GM12878 (cell line): ENCODE measurements around the gene NDE1. TPM values are rescaled to one million over a fixed set of nuclear protein-coding genes. Genes with fewer than 3 reads are reported as not detected.

Source experiments
- ATF2 ChIP-seq: IDR thresholded peaks from 2 replicates; pipeline ENCODE4 v1.6.1; 2012; ENCODE audit warnings: low read length, inconsistent platforms
- BCLAF1 ChIP-seq: fragments of 450-650 bp; IDR thresholded peaks from 2 replicates; pipeline ENCODE4 v1.6.1; 2017; ENCODE audit warnings: antibody characterized with exemption, mild to moderate bottlenecking, moderate library complexity
- BRCA1 ChIP-seq: IDR thresholded peaks from 2 replicates; pipeline ENCODE4 v1.6.1; 2011; ENCODE audit warnings: low read depth, low read length, improper control_type of control experiment
- CBFB ChIP-seq: IDR thresholded peaks from 2 replicates; pipeline ENCODE4 v1.6.1; 2016; ENCODE audit warnings: antibody characterized with exemption, low read depth
- CEBPZ ChIP-seq: fragments of 150-350 bp; IDR thresholded peaks from 2 replicates; pipeline ENCODE4 v1.6.1; 2016; ENCODE audit warnings: low read depth, low read length
- CREM ChIP-seq: IDR thresholded peaks from 2 replicates; pipeline ENCODE4 v1.6.1; 2014; ENCODE audit warnings: antibody characterized with exemption, low read depth
- E4F1 ChIP-seq: fragments of 450-650 bp; IDR thresholded peaks from 2 replicates; pipeline ENCODE4 v1.6.1; 2018; ENCODE audit warnings: borderline replicate concordance, mild to moderate bottlenecking; ENCODE audit not compliant: partially characterized antibody
- ETV6 ChIP-seq, 2 experiments: fragments of 450-650 bp in 1 of 2; IDR thresholded peaks in 1 of 2; conservative IDR thresholded peaks in 1 of 2; 2 replicates each; pipeline ENCODE4 v1.6.1; 2014; ENCODE audit warnings: antibody characterized with exemption in 1 of 2, borderline replicate concordance in 1 of 2, low read depth in 1 of 2, mild to moderate bottlenecking in 1 of 2, moderate library complexity in 1 of 2
- JUND ChIP-seq: IDR thresholded peaks from 2 replicates; pipeline ENCODE4 v1.6.1; 2012; ENCODE audit warnings: low read depth, mild to moderate bottlenecking, low read length, improper control_type of control experiment, moderate library complexity
- MTA2 ChIP-seq: fragments of 450-650 bp; IDR thresholded peaks from 2 replicates; pipeline ENCODE4 v1.6.1; 2016; ENCODE audit warnings: low read depth, mild to moderate bottlenecking, moderate library complexity
- NFXL1 ChIP-seq: fragments of 450-650 bp; IDR thresholded peaks from 2 replicates; pipeline ENCODE4 v1.6.1; 2017; ENCODE audit warnings: antibody characterized with exemption, mild to moderate bottlenecking, borderline replicate concordance
- NR2F1 ChIP-seq: fragments of 450-650 bp; conservative IDR thresholded peaks from 2 replicates; pipeline ENCODE4 v1.6.1; 2017; ENCODE audit warnings: mild to moderate bottlenecking
- STAT3 ChIP-seq: IDR thresholded peaks from 2 replicates; pipeline ENCODE4 v1.6.1; 2011; ENCODE audit warnings: low read depth, low read length, improper control_type of control experiment
- TCF12 ChIP-seq: IDR thresholded peaks from 2 replicates; pipeline ENCODE4 v1.6.1; 2011; ENCODE audit warnings: low read depth, mild to moderate bottlenecking, low read length
- ZNF217 ChIP-seq: fragments of 450-650 bp; IDR thresholded peaks from 2 replicates; pipeline ENCODE4 v1.6.1; 2017; ENCODE audit warnings: antibody characterized with exemption, mild to moderate bottlenecking
- polyA plus RNA-seq, 11 experiments: library from polyadenylated mRNA; depleted of rRNA in 4 of 11; unstranded in 6 of 11; stranded (reverse) in 5 of 11; fragments of >200 nt; fragmentation: Nextera tagmentation in 4 of 11; fragmentation: Illumina TruSeq in 1 of 11; extraction: Ambion mirVana in 4 of 11; extraction: Trizol in 1 of 11; gene quantifications; 1 replicate in 1 of 11; 2 replicates in 10 of 11; pipeline versions ENCODE4 v1.2.1 to v1.2.3, GENCODE V29; 2011 to 2016; ENCODE audit warnings: inconsistent platforms in 2 of 11, missing spikeins in 2 of 11, low read depth in 1 of 11
- total RNA-seq, 4 experiments: library from RNA; depleted of rRNA in 3 of 4; stranded (reverse); fragments of >200 nt in 3 of 4; fragmentation: Illumina TruSeq in 1 of 4; extraction: Trizol in 1 of 4; gene quantifications; 2 replicates each; pipeline versions ENCODE4 v1.2.1 to v1.2.3, GENCODE V29; 2013 to 2021

Gene NDE1
- total and polyA plus RNA-seq, 10 of the 15 experiments (the other 5 are each of a cell fraction or from before 2014, with no cell fraction given), result 5.7 to 148 (median 87.8) TPM

- TF ChIP-seq MTA2, result no peak
- no peak for TF ChIP-seq BCLAF1
- TF ChIP-seq NFXL1, result no peak
- no peak for TF ChIP-seq E4F1
- TF ChIP-seq CBFB, result 0 out of 2 replicates have a peak, but pooled peaks have one; percentile 29
- TF ChIP-seq JUND, result no peak
- TF ChIP-seq ZNF217, result no peak
- TF ChIP-seq CREM, result no peak
- no peak for TF ChIP-seq TCF12
- no peak for TF ChIP-seq ETV6 (conservative IDR thresholded peaks at IDR 0.05 in 1 of 2, IDR thresholded peaks at IDR 0.05 in 1 of 2; ENCODE audit: borderline replicate concordance in 1 of 2, low read depth in 1 of 2)
- no peak for TF ChIP-seq ATF2
- TF ChIP-seq NR2F1, result peak; percentile 65
- TF ChIP-seq STAT3, result no peak
- TF ChIP-seq BRCA1, result no peak
- no peak for TF ChIP-seq CEBPZ
Observed at GRCh38 chr16:15650019-15650697, at the start of gene NDE1 (continued).
